HepG2 (cell line): ENCODE results near the gene LSMEM2. TPM values are rescaled to one million over a fixed set of nuclear protein-coding genes. Genes with fewer than 3 reads are reported as not detected.

Experiments used
- AGO1 ChIP-seq: fragments of 200-400 bp; formaldehyde crosslinking; IDR thresholded peaks from 2 replicates; pipeline ENCODE4 v1.6.1; 2017; ENCODE audit warnings: mild to moderate bottlenecking, low read depth, low read length, moderate library complexity; ENCODE audit not compliant: poor library complexity, severe bottlenecking
- AKNA ChIP-seq: sonication (generic); formaldehyde crosslinking; IDR thresholded peaks from 2 replicates; pipeline ENCODE4 v1.4.0; 2020; ENCODE audit warnings: missing genetic modification reagents, borderline replicate concordance
- BORCS8-MEF2B ChIP-seq: sonication (generic); formaldehyde crosslinking; IDR thresholded peaks from 2 replicates; pipeline ENCODE4 v1.8.0; 2022; ENCODE audit warnings: mild to moderate bottlenecking, missing genetic modification reagents
- GATAD1 ChIP-seq: IDR thresholded peaks from 2 replicates; pipeline ENCODE4 v1.6.1; 2016; ENCODE audit warnings: missing genetic modification reagents, missing compliant biosample characterization
- MAF1 ChIP-seq: sonication (generic); formaldehyde crosslinking; IDR thresholded peaks from 2 replicates; pipeline ENCODE4 v1.5.0; 2020; ENCODE audit warnings: missing genetic modification reagents, borderline replicate concordance
- MAFF ChIP-seq: IDR thresholded peaks from 2 replicates; pipeline ENCODE4 v1.6.1; 2011; ENCODE audit warnings: low read depth, low read length, improper control_type of control experiment
- TOE1 ChIP-seq: sonication (generic); formaldehyde crosslinking; IDR thresholded peaks from 2 replicates; pipeline ENCODE4 v1.4.0; 2020; ENCODE audit warnings: mild to moderate bottlenecking, missing genetic modification reagents
- ZNF225 ChIP-seq: sonication (generic); formaldehyde crosslinking; IDR thresholded peaks from 2 replicates; pipeline ENCODE4 v1.4.0; 2020; ENCODE audit warnings: mild to moderate bottlenecking, missing genetic modification reagents
- ZNF30 ChIP-seq: sonication (generic); formaldehyde crosslinking; IDR thresholded peaks from 2 replicates; pipeline ENCODE4 v1.5.0; 2020; ENCODE audit warnings: mild to moderate bottlenecking, missing genetic modification reagents
- ZNF33A ChIP-seq: sonication (generic); formaldehyde crosslinking; IDR thresholded peaks from 2 replicates; pipeline ENCODE4 v1.5.1; 2020; ENCODE audit warnings: missing genetic modification reagents, mild to moderate bottlenecking, moderate library complexity, borderline replicate concordance
- ZNF354B ChIP-seq: sonication (generic); formaldehyde crosslinking; IDR thresholded peaks from 2 replicates; pipeline ENCODE4 v1.8.0; 2022; ENCODE audit warnings: mild to moderate bottlenecking, missing genetic modification reagents
- ZNF572 ChIP-seq: sonication (generic); formaldehyde crosslinking; IDR thresholded peaks from 2 replicates; pipeline ENCODE4 v1.5.1; 2020; ENCODE audit warnings: mild to moderate bottlenecking, missing genetic modification reagents
- ZNF720 ChIP-seq: sonication (generic); formaldehyde crosslinking; IDR thresholded peaks from 2 replicates; pipeline ENCODE4 v1.4.0; 2020; ENCODE audit warnings: missing genetic modification reagents
- ZNF770 ChIP-seq: sonication (generic); formaldehyde crosslinking; IDR thresholded peaks from 2 replicates; pipeline ENCODE4 v1.5.0; 2020; ENCODE audit warnings: mild to moderate bottlenecking, missing genetic modification reagents
- ZSCAN25 ChIP-seq: sonication (generic); formaldehyde crosslinking; IDR thresholded peaks from 2 replicates; pipeline ENCODE4 v1.8.0; 2022; ENCODE audit warnings: mild to moderate bottlenecking, missing genetic modification reagents
- polyA plus RNA-seq, 8 experiments: library from polyadenylated mRNA; depleted of rRNA in 3 of 8; stranded (reverse) in 7 of 8; unstranded in 1 of 8; fragments of >200 nt; fragmentation: Illumina TruSeq in 4 of 8; extraction: Trizol in 4 of 8; gene quantifications; 2 replicates each; pipeline versions ENCODE4 v1.2.1 to v1.2.3, GENCODE V29; 2011 to 2016; ENCODE audit warnings: low read depth in 4 of 8, missing spikeins in 1 of 8, mixed read lengths in 1 of 8; ENCODE audit not compliant: insufficient read depth in 1 of 8
- total RNA-seq, 5 experiments: library from RNA; depleted of rRNA; stranded (reverse); fragments of >200 nt; fragmentation: Illumina TruSeq; extraction: Trizol; gene quantifications; 2 replicates each; pipeline ENCODE4 v1.2.3, GENCODE V29; 2016; ENCODE audit warnings: low read depth in 1 of 5
- TF ChIP-seq, protein P1 (sequence below): sonication (generic); formaldehyde crosslinking; IDR thresholded peaks from 2 replicates; pipeline ENCODE4 v1.4.0; 2020; ENCODE audit warnings: mild to moderate bottlenecking, missing genetic modification reagents
- TF ChIP-seq, protein P2 (sequence below): sonication (generic); formaldehyde crosslinking; IDR thresholded peaks from 2 replicates; pipeline ENCODE4 v1.8.1; 2023; ENCODE audit warnings: mild to moderate bottlenecking, inconsistent platforms, moderate library complexity, missing genetic modification reagents, borderline replicate concordance
- TF ChIP-seq, protein P3 (sequence below): sonication (generic); formaldehyde crosslinking; IDR thresholded peaks from 2 replicates; pipeline ENCODE4 v1.4.0; 2020; ENCODE audit warnings: missing genetic modification reagents

Gene LSMEM2
- total and polyA plus RNA-seq, 2 of the 13 experiments (the other 11 are each of a cell fraction or from before 2014, with no cell fraction given): 0.07 to 0.41 TPM

DNA sequence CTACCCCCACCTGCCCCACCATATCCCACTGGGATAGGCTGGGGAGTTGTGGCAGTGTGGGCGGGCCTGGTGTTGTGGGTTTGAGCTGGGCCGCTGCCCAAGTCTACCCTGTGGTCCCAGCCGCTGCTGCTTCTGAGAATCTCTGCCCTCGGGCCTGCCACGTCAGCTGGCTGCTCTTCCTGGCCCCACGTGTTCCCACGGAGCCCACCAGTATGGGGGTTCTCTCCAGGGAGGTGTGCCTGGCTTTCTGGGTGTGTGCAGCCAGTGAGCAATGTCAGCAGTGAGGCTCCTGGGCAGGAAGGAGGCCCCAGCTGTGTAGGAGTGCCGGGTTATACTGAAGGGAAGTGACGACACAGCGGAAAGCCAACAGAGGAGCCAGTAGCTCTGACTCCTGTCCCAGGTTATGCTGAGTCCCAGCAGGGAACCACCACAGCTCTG lies 32.4 kb upstream of the LSMEM2 start (continued):
- TF ChIP-seq GATAD1 (CRISPR knock-in tag) (no peak), ZNF30 (CRISPR knock-in tag) (no peak), AKNA (CRISPR knock-in tag) (no peak), ZNF33A (CRISPR knock-in tag) (no peak), ZNF354B (CRISPR knock-in tag) (no peak), ZNF770 (CRISPR knock-in tag) (no peak), TOE1 (CRISPR knock-in tag) (no peak), MAFF (peak; percentile 35; the same call in 1 of the 2 replicates), ZNF225 (CRISPR knock-in tag) (0 out of 2 replicates have a peak, but pooled peaks have one; percentile 33), MAF1 (CRISPR knock-in tag) (no peak), BORCS8-MEF2B (CRISPR knock-in tag) (no peak), ZSCAN25 (CRISPR knock-in tag) (no peak), AGO1 (no peak), ZNF572 (CRISPR knock-in tag) (no peak), ZNF720 (CRISPR knock-in tag) (no peak)
- TF ChIP-seq, protein P1, sequence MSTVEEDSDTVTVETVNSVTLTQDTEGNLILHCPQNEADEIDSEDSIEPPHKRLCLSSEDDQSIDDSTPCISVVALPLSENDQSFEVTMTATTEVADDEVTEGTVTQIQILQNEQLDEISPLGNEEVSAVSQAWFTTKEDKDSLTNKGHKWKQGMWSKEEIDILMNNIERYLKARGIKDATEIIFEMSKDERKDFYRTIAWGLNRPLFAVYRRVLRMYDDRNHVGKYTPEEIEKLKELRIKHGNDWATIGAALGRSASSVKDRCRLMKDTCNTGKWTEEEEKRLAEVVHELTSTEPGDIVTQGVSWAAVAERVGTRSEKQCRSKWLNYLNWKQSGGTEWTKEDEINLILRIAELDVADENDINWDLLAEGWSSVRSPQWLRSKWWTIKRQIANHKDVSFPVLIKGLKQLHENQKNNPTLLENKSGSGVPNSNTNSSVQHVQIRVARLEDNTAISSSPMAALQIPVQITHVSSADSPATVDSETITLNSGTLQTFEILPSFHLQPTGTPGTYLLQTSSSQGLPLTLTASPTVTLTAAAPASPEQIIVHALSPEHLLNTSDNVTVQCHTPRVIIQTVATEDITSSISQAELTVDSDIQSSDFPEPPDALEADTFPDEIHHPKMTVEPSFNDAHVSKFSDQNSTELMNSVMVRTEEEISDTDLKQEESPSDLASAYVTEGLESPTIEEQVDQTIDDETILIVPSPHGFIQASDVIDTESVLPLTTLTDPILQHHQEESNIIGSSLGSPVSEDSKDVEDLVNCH: no peak
- TF ChIP-seq, protein P2, sequence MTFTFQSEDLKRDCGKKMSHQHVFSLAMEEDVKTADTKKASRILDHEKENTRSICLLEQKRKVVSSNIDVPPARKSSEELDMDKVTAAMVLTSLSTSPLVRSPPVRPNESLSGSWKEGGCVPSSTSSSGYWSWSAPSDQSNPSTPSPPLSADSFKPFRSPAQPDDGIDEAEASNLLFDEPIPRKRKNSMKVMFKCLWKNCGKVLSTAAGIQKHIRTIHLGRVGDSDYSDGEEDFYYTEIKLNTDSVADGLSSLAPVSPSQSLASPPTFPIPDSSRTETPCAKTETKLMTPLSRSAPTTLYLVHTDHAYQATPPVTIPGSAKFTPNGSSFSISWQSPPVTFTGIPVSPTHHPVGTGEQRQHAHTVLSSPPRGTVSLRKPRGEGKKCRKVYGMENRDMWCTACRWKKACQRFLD (CRISPR knock-in tag): no peak
- TF ChIP-seq, protein P3, sequence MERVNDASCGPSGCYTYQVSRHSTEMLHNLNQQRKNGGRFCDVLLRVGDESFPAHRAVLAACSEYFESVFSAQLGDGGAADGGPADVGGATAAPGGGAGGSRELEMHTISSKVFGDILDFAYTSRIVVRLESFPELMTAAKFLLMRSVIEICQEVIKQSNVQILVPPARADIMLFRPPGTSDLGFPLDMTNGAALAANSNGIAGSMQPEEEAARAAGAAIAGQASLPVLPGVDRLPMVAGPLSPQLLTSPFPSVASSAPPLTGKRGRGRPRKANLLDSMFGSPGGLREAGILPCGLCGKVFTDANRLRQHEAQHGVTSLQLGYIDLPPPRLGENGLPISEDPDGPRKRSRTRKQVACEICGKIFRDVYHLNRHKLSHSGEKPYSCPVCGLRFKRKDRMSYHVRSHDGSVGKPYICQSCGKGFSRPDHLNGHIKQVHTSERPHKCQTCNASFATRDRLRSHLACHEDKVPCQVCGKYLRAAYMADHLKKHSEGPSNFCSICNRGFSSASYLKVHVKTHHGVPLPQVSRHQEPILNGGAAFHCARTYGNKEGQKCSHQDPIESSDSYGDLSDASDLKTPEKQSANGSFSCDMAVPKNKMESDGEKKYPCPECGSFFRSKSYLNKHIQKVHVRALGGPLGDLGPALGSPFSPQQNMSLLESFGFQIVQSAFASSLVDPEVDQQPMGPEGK (CRISPR knock-in tag): no peak
